HFF-Myc (cell line): Measurements from ENCODE around the gene TCHP.
"Not testable (repeated sequence)": the region's sequence is repeated elsewhere in the genome, so short reads cannot be mapped to it uniquely, and the experiment has no call there.

Experiments used
- DNase-seq: peaks from one replicate; pipeline ENCODE4 v3.0.0-alpha.2; 2011; ENCODE audit warnings: low read depth; ENCODE audit errors: extremely low read depth
- H3K4me3 ChIP-seq: replicated peaks from 2 replicates; pipeline ENCODE4 v1.5.1; 2011; ENCODE audit warnings: low read depth, mild to moderate bottlenecking, control low read depth, low read length
- TF ChIP-seq, protein P1 (sequence below): IDR thresholded peaks from 2 replicates; pipeline ENCODE4 v1.5.1; 2012; ENCODE audit warnings: mild to moderate bottlenecking, low read depth, low read length, control low read depth; ENCODE audit errors: missing control alignments

The TCHP gene

DNA sequence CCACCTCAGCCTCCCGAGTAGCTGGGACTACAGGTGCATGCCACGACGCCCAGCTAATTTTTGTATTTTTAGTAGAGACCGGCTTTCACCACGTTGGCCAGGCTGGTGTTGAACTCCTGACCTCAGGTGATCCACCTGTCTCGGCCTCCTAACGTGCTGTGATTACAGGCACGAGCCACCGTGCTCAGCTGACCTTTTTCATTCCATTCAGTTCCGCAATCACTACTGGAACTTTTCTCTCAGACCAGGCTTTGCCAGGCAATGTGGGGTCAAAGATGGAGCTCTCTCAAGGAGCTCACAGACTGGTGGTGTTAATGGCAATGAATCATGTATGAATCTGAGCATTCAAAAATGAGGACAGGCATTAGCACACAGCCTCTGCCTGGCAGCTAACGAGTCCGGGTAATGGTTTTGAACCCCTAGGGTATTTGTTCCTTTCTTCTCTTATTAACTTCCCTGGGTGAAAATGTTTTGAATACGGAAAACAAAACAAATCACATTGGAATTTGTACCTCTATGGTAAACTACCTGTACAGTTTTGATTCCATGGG is 9.4 kb upstream of the TCHP start:
- TF ChIP-seq, protein P1, sequence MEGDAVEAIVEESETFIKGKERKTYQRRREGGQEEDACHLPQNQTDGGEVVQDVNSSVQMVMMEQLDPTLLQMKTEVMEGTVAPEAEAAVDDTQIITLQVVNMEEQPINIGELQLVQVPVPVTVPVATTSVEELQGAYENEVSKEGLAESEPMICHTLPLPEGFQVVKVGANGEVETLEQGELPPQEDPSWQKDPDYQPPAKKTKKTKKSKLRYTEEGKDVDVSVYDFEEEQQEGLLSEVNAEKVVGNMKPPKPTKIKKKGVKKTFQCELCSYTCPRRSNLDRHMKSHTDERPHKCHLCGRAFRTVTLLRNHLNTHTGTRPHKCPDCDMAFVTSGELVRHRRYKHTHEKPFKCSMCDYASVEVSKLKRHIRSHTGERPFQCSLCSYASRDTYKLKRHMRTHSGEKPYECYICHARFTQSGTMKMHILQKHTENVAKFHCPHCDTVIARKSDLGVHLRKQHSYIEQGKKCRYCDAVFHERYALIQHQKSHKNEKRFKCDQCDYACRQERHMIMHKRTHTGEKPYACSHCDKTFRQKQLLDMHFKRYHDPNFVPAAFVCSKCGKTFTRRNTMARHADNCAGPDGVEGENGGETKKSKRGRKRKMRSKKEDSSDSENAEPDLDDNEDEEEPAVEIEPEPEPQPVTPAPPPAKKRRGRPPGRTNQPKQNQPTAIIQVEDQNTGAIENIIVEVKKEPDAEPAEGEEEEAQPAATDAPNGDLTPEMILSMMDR = no peak
- no peak overlapping the region for H3K4me3 ChIP-seq
- no peak for DNase-seq

DNA sequence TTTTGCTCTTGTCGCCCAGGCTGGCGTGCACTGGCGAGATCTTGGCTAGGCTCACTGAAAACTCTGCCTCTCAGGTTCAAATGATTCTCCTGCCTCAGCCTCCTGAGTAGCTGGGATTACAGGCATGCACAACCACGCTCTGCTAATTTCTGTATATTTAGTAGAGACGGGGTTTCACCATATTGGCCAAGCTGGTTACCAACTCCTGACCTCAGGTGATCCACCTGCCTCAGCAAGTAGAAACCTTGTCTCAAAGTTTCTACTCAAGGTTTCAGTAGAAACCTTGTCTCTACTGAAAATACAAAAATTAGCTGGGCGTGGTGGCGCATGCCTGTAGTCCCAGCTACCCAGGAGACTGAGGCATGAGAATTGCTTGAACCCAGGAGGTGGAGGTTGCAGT is 8.3 kb upstream of the TCHP start:
- H3K4me3 ChIP-seq, DNase-seq: not testable (repeated sequence)

DNA sequence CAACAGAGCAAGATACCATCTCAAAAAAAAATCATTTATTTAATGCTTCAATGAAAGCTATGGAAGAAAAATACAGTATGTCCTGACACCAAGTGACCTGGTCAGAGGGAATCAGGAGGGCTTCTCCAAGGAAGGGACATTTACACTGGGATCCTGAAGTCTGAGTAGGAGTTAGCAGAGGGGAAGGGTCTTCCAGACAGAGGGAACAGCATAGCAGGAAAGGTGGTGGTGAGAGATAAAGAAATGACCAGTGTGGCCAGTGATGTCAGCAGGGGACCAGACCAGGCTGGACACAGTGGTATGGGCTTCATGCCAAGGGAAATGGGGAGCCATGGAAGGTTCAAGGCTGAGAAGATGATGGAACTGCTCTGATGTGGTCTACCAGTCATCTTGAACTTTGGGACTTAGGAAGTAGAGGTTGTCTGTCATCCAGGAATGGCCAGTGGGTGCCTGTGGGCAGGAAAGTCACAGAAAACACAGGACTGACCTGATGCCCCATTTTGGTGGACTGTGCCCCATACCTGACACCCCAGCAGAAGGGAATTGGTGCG is 7.8 kb upstream of the TCHP start:
- no peak for DNase-seq
- no peak overlapping the region for H3K4me3 ChIP-seq
- TF ChIP-seq, protein P1 = no peak

DNA sequence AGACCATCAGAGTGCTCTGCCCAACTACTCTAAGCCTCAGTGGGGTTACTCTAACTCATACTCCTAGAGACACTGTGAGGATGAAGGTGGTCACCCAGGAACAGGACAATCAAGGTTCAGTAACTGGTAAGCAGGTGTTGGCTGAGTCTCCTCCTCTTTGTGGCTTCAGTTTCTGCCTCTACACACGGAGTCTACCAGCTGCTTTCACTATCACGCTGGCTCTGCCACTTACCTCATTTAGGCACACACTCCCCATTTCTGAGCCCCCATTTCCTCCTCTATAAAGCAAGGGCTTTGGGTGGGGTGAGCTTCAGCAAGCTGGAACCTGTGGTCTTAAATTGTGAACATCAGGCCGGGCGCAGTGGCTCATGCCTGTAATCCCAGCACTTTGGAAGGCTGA is 7.3 kb upstream of the TCHP start:
- no peak overlapping the region for H3K4me3 ChIP-seq
- TF ChIP-seq, protein P1 = no peak
- DNase-seq = no peak

DNA sequence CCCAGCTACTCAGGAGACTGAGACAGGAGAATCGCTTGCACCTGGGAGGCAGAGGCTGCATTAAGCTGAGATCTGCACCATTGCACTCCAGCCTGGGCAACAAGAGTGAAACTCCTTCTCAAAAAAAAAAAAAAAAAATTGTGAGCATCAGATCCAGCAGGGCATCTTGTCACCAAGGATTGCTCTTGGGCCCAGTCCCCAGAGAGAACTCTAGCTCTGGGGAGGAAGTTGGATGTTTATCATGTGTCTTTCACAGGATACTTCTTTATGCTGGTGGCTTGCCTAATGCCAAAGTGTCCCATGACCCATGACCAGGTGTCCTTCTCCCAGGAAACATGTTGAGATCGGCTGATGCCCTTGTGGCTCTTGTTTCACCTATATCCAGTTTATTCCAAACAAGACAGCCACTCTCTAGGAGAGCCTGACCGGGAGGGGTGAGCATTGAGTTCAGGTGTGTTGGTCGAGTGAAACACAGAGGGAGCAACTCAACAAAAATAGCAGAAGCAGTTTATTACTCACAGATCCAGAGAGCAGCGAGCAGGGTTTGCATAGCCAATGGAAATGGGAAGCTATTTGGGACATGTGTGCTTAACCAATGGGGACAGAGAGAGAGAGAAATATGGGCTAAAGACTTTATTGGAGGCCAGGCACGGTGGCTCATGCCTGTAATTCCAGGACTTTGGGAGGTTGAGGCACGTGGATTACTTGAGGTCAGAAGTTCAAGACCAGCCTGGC is 6.6 kb upstream of the TCHP start:
- DNase-seq = no peak
- TF ChIP-seq, protein P1 = no peak

DNA sequence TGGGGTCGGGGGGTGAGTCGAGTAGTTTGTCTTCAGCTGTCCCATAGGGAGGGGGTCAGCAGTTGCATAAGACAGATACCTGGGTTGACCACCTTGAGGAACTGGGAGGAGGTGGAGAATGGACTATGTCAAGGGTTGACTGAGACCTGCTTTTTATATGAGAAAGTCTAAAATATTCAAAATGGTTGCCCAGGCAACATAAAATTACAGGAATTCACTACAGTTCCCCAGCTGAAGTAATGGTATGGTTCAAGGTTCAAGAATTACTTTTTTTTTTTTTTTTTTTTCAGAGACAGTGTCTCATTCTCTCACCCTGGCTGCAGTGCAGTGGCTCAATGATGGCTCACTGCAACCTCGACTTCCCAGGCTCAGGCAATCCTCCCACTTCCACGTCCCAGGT is 5.1 kb upstream of the TCHP start:
- DNase-seq = no peak
- H3K4me3 ChIP-seq = no peak overlapping the region
- TF ChIP-seq, protein P1 = no peak

More for the DNA sequence above, 6.6 kb upstream of the TCHP start:
- no peak overlapping the region for H3K4me3 ChIP-seq

DNA sequence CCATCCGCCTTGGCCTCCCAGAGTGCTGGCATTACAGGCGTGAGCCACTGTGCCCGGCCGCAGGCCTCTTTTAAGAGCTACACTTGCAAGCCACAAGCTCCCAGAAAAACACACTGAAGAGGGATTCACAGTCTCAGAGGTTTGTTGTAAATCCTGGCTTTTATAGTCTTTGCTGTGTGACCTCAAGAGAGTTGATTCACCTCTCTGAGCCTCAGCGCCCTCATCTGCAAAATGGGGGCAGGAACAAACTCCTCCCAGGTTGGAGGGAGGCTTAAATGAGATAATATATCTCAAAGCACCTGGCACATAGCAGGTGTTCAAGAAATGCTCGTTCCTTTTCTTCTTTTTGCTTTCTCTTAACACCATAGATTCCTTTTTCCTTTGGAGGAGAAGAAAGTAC is 3.9 kb upstream of the TCHP start:
- TF ChIP-seq, protein P1 = no peak
- no peak overlapping the region for H3K4me3 ChIP-seq
- no peak for DNase-seq
